GM21717 (cell line): ENCODE data around the gene TP73.

Source experiments
- ATAC-seq: cut with Tn5 transposase; IDR thresholded peaks from one replicate; pipeline ENCODE4 v1.9.1; 2021; ENCODE audit warnings: mild to moderate bottlenecking, moderate library complexity; ENCODE audit not compliant: unreplicated experiment

TP73 gene

DNA sequence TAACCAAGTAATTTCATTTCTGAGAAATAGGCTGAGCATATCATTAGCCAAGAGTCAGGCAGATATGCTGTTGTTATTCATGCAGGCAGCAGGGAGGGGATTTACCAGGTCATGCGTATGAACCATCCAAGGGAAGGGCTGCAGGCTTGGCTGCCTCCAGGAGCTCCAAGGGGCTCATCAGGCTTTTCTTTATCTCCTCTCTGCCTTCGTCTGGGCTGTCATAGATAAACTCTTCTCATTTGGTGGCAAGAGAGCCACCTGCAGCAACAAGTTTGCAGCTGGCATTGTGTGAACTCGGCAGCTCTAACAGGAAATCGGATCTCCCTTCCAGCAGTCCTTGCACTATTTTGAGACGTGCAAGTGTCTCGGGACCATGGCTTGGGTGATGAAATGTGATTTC is 107.5 kb downstream of the TP73 start:
- ATAC-seq = no peak

DNA sequence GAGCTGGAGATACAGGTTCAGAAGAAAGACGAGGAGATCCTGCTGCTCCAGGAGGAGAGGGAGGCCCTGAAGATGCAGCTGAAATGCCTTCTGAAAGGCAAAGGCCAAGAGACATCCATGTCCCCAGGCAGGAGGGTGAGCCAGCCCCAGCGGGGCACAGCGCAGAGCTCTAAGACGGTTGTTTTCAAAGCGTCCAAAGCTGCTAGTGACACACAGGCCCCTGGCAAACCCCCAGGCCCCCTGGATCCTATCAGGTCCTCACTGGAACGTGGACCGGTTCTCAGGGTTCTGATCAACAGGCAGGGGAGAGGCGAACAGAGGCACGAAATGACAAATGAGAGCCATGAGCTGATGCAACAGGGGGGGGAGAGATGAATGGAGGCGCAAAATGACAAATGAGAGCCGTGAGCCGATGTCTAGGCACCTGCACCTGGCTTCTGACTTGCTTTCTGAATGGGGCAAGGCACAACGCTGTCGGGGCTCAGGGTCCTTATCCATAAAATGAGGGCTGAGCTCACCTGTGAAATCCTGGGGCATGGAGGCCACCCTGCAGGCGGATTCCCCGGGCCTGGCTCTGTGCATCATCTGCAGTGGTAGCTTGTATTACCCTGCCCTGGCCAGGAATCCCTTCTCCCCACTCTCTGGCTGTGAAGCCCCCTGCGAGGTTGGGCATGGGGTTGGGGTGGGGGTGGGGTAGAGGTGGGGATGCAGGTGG is 109.1 kb downstream of the TP73 start:
- no peak for ATAC-seq

DNA sequence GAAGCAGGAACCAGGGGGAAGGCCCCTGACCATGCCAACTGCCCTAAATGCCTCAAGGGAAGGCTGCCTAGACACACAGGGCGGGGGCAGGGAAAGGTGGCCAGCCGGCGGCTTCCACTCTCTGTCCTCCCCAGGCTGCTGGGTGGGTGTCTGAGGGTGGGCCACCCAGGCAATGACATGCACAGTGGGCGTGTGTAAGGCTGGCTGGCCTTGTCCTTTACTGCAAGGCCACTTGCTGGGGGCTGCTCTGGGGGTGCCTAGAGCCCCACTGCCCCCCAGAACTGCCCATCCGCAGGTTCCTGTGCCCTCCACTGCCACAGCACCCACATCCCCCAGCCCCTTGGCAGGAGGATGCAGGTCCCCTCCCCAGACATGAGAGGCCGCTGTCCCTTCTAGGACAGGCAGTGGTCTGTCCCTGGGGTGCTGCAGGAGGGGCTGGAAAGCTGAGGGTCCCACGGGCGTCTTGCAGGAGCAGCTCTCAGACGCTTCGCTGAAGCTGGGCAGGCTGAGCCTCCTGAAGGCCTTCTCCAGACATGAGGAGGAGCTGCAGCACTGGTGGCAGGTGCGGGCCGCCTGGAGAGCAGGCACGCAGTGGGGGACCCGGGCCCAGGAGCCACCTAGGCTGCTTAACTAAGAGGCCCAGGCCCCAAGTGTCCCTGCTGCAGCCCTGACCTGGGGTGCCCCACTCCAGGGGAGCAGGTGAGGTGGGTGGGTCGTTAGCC is 110.0 kb downstream of the TP73 start:
- ATAC-seq = no peak

DNA sequence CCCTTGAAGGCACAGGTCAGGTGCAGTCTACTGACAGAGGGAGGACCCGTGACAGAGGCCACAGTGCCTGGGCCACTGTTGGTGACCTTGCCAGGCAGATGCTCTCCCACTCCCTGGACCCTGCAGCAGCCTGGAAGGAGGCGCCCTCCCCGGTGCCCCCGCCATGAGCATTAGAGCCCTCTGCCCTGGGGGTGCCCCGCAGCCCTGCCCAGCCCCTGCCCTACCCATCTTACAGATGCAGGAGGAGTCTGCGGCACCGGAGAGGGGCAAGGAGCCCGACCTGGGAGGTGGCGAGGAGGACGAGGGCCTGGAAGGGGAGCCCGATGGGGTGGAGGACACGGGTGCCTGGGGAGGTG is 110.5 kb downstream of the TP73 start:
- no peak for ATAC-seq

DNA sequence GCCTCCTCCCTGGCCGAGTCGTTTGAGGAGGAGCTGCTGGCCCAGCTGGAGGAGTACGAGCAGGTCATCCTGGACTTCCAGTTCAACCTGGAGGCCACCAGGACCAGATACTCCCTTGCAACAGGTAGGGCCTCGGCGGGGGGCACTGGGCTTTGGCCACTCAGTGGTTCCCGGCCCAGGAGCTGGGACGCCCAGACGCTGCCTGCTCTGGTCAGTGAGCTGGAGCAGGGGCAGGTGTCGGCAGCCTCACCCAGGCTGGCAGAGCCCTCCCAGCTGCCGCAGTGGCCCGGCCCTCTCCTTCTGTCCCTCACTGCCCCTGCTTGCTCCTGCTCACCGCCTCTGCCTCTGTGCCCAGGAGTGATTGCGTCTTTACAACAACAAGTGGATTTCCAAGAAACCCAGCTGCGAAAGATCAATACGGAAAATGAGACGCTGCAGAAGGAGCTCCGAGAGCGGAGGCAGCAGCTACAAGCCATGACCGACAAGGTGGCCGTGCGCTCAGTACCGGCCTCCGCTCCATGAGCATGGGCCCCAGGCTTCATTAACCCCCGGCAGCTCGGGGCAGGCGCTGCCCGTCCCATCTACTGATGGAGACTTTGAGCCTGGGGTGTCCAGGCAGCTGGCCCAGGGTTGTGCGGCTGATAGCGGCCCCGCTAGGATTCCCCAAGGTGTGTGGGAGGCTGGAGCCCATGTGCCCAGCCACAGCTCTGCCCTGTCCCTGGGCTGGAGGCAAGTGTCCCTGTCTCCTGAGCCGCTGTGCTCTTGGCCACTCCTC is 111.2 kb downstream of the TP73 start:
- no peak for ATAC-seq

GRCh38 chr1:3767328-3767925 is 115.1 kb downstream of the TP73 start:
- ATAC-seq = no peak

DNA sequence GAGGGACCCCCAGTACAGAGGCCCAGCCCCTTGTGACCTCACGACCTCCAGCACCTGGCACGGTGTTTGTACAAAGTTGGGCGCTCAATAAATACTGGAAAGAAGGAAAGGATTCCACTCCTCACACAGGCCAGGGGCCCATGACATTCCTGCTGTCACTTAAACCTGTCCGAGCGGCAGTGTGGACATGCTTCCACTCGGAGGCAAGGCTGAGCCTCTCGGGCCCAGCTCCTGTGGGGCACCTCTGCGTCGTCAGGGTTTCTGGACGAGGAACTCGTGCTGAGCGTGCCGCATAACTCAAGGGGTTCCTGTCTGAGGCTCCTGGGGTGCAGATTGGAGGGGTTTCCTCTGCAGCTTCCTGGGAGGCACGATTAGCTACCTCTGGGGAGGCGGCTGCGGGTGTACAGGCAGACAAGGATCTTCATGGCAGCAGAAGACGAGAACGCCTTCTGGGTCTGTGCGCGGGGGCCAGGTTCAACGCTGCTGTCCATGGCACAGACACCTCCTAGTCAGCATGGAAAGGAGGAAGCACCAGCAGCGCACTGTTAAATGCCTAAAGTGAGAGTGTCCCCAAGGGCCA is 116.6 kb downstream of the TP73 start:
- ATAC-seq = no peak

DNA sequence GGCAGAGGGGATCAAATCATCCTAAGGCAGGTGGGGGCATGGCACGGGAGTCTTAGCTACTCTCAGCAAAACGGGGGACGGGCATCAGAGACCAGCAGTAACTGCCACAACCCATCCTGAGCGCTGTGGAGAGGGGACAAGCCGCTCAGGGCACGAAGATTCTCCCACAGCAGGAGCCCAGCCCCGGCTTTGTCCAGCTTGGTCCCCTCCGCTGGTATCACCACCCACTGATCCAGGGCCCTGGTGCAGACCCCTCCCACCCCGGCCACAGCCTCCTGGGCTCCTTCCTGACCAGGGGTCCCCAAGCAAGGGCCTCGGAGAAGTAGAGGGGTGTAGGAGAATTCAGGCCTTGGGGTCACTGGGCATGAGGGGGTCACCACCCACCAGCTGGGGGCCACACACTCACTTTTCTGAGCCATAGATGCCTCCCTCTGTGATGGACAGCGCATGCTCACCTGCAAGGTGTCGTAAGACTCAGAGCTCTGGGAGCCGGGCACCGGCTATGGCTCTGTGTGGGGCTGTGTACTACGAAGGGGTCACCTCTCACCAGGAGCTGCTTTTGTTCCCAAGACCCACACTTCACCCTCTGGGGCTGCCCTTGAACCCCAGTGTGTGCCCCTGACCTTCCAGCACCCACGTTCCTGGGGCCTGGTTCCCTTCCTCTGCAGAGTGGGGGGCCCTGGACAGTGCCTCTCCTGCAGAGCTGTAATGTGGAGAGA is 117.9 kb downstream of the TP73 start:
- ATAC-seq = no peak

DNA sequence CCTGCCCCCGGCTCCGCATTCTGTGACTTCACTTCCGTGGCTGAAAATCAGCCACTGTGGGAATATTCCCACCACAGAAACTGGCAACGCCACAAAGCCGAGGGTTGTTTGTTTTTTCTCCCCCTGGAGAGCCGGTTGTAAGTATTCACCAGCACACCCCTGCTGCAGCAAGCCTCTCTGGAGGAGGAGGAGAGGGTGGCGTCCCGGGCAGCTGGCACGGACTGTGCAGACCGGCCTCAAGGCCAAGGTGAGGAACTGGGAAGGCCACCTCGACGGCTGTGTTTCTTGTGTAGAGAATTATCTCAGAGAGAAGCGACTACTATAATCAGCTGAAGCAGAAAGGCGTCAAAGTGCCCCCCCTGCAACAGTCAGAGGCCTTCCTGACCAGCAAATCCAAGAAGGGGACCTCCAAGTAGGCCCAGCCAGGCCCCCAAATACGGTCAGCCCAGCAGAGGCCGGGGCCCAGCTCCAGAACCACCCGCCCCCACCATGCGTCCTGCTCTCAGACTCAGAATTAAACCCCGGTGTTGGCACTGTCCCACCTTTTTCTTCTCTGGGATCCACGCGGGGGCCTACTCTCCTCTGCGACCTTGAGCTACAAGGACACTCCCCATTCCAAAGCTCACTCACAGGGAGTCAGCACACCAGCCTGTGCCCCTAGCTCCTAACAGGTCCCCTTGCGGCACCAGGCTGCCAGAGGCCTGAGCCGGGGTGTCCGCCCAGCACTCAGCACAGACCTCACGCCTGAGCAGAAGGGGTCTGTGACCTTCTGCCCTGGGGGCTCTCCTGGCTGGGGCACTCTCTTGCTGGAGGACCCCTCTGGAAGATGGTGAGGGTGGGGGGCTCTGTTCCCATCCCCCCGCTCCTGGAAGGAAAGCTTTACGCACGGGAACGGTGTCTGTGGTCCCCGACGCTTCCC is 119.1 kb downstream of the TP73 start:
- no peak for ATAC-seq

DNA sequence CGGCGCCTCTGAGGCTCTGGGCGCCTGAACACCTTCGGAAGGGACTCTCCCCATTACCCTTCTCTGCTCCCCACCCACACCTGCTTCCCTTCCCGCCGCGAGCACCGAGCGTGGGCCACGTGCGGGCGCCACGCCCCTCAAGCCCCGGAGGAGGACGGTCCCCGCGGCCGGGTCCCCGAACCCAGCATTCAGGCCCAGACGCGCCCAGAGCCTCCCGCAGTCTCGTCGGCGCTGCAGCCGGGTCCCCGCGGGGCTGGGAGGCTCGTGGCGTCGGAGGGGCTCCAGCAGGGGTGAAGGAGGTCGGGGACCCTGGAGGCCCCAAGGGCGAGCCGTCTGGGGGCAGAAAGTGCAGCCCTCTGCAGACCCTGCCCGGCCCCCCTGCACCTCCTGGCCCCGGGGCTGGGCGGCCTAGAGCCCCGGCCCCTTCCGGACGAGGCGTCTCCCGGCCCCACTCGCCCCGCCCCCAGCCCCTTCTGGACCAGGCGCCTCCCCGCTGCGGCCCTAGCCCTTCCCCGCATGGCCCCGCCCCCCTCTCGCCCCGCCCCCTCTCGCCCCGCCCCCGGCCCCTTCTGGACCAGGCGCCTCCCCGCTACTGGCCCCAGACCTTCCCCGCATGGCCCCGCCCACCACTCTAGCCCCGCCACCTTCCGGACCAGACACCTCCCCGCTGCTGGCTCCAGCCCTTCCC is 119.9 kb downstream of the TP73 start:
- ATAC-seq = peak; percentile 39

DNA sequence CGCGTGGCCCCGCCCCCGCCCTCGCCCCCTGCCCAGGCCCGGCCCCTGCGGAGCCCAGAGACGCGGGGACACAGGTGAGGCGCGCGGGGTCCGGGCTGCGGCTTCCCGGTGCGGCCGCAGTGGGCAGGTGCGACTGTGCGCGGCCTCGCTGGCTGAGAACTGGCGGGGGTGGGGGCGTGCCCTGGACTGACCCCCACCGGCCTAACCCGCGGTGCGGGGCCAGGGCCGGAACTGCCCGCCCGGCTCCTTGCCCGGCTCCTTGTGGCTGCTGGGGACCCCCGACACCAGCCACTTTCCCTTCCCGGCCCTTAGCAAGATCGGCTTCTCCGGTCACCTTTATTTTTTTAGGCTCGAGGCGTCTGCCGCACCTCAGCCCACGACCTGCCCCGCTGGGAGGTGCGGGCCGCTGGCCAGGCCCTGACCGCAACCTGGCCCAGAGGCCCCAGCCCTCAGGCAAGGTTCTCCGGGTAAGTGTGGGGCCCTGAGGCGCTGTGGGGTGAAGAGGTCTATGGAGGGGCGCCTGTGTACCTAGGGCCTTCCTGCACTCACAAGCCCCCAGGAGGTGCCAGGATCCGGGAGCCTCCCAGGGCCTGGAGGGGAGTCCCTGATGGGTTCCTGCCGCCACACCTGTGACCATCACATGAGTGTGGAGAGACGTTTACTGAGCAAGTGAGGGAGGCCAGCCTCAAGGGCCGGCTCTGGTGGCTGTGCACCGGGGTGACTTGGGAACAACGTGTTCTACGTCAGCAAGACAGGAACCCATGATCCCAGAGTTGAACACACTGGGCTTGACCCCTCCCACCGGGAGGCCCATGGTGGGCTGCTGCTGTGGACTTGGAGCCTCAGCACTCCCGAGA is 120.6 kb downstream of the TP73 start, which contains the start of gene SMIM1:
SMIM1 (plus strand) TSS at position 35 of the 857 bp plus-strand sequence. CDS start 2,625 bp downstream, outside the sequence.
- ATAC-seq = no peak

GRCh38 chr1:3773572-3774275 is 121.4 kb downstream of the TP73 start:
- no peak for ATAC-seq

DNA sequence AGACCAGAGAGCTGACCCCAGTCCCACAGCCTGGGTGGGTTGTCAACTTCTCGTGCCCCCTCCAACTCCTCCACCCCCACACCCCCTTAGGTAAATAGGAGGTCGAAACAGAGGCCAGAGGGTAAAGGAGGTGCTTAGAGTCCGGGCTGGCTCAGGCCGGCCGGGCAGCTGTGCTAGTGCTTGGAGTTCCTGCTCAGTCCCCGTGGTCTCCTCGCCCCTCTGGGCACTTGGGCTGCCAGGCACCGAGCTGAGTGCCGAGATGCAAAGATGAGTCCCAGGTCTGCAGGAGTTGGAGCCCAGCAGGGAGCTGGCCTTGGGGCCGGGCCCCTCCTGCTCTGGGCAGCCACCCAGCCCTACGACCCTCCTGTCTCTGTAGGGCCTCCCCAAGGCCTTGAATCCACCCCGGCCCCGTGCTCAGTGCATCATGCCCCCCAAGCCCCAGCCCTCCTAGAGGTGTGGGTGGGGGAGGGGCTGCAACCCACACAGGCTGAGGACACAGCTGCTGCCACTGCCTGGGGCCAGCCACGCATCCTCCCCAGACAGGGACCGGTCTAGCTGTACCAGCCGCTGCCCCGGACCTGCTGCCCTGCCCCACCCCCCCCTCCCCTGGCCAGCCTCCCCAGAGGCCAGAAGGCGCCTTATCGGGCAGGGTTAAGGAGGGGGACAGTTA is 122.1 kb downstream of the TP73 start:
- no peak for ATAC-seq

DNA sequence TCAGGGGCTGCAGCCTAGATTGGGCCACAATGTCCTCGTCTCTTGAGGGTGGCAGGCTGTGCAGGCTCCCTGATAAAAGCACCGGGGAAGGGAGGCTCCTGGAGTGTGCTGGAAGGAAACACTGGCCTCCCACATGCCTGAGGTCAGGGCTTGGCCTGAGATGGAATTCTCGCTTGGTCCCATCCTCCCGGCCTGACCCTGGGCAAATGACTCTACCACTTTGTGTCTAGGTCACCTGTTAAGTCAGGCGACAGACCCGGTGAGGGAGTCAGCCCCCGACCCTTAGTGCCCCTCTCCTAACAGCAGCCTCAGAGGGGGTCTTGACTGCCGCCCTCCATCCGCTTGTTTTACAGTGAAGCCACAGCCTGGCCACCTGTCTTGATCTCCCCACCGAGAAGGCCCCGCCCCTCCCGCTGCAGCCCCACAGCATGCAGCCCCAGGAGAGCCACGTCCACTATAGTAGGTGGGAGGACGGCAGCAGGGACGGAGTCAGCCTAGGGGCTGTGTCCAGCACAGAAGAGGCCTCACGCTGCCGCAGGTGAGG is 122.7 kb downstream of the TP73 start:
- ATAC-seq = no peak

- no peak for ATAC-seq
These were observed 123.3 kb downstream of the TP73 start for GRCh38 chr1:3775490-3776230.
